A549 treated with Mapracorat at 1 μM for 4 hours (cell line): ENCODE measurements around the gene NEK1. TPM values are rescaled to one million over a fixed set of nuclear protein-coding genes. Genes with fewer than 3 reads are reported as not detected.

ENCODE experiments used
- total RNA-seq: library from RNA; stranded (reverse); fragments of 200-300 nt; extraction: Qiagen RNA extraction; gene quantifications from 5 replicates; pipeline ENCODE4 v1.2.3, GENCODE V29; 2022

Gene NEK1
- 2.5 to 3.2 TPM (median 2.6 TPM) in 5 replicates for total RNA-seq

GRCh38 chr4:169611991-169612870 lies at the start of gene NEK1:
Gene NEK1, minus strand, starts transcription at chr4:169612583. Its CDS starts 9,953 bp downstream, at chr4:169602630.

GRCh38 chr4:169619958-169620879 lies 7.8 kb upstream of the NEK1 start, which contains the start of gene CLCN3:
Gene CLCN3, plus strand, starts transcription at chr4:169620578. Its CDS starts 15,351 bp downstream, at chr4:169635929.

Other genes with a start within 250 kb of the NEK1 start
- 13.9 to 17.9 TPM (median 16.6 TPM) in 5 replicates for gene CLCN3, start 8.0 kb upstream of the NEK1 start, total RNA-seq
- 14.1 to 23.3 TPM (median 14.9 TPM) in 5 replicates for gene HPF1, start 145.4 kb upstream of the NEK1 start, total RNA-seq